HepG2 (cell line): ENCODE results near the gene TBC1D22A. TPM values are rescaled to one million over a fixed set of nuclear protein-coding genes. Genes with fewer than 3 reads are reported as not detected.

Experiments used
- CBFB ChIP-seq: sonication (generic); formaldehyde crosslinking; IDR thresholded peaks from 2 replicates; pipeline ENCODE4 v1.4.0; 2020; ENCODE audit warnings: missing genetic modification reagents
- CC2D1A ChIP-seq: sonication (generic); formaldehyde crosslinking; IDR thresholded peaks from 2 replicates; pipeline ENCODE4 v1.8.1; 2023; ENCODE audit warnings: mild to moderate bottlenecking, missing genetic modification reagents
- EED ChIP-seq: sonication (generic); formaldehyde crosslinking; IDR thresholded peaks from 2 replicates; pipeline ENCODE4 v1.5.0; 2020; ENCODE audit warnings: mild to moderate bottlenecking, missing genetic modification reagents
- ETS1 ChIP-seq: sonication (generic); formaldehyde crosslinking; IDR thresholded peaks from 2 replicates; pipeline ENCODE4 v1.4.0; 2020; ENCODE audit warnings: missing genetic modification reagents
- FOXM1 ChIP-seq: sonication (generic); formaldehyde crosslinking; IDR thresholded peaks from 2 replicates; pipeline ENCODE4 v1.5.0; 2020; ENCODE audit warnings: missing genetic modification reagents
- GTF2F1 ChIP-seq: fragments of 150-350 bp; IDR thresholded peaks from 2 replicates; pipeline ENCODE4 v1.6.1; 2014; ENCODE audit warnings: low read length
- IRF2 ChIP-seq: IDR thresholded peaks from 2 replicates; pipeline ENCODE4 v1.6.1; 2018; ENCODE audit warnings: missing genetic modification reagents, missing compliant biosample characterization
- KLF15 ChIP-seq: sonication (generic); formaldehyde crosslinking; IDR thresholded peaks from 2 replicates; pipeline ENCODE4 v1.8.1; 2023; ENCODE audit warnings: borderline replicate concordance, mild to moderate bottlenecking, inconsistent platforms, missing genetic modification reagents, mixed read lengths
- MTF1 ChIP-seq: sonication (generic); formaldehyde crosslinking; IDR thresholded peaks from 2 replicates; pipeline ENCODE4 v1.5.0; 2020; ENCODE audit warnings: missing genetic modification reagents
- PCBP2 ChIP-seq: fragments of 200-400 bp; formaldehyde crosslinking; optimal IDR thresholded peaks from 2 replicates; pipeline ENCODE3; 2018; ENCODE audit warnings: low read length, low read depth; ENCODE audit not compliant: poor library complexity, severe bottlenecking
- RFXAP ChIP-seq: sonication (generic); formaldehyde crosslinking; IDR thresholded peaks from 2 replicates; pipeline ENCODE4 v1.4.0; 2020; ENCODE audit warnings: missing genetic modification reagents, borderline replicate concordance
- SALL1 ChIP-seq: sonication (generic); formaldehyde crosslinking; IDR thresholded peaks from 2 replicates; pipeline ENCODE4 v1.8.0; 2022; ENCODE audit warnings: mild to moderate bottlenecking, missing genetic modification reagents
- SP4 ChIP-seq: sonication (generic); formaldehyde crosslinking; IDR thresholded peaks from 2 replicates; pipeline ENCODE4 v1.8.1; 2023; ENCODE audit warnings: mild to moderate bottlenecking, missing genetic modification reagents
- TEAD2 ChIP-seq: sonication (generic); formaldehyde crosslinking; IDR thresholded peaks from 2 replicates; pipeline ENCODE4 v1.9.0; 2021; ENCODE audit warnings: missing genetic modification reagents
- ZBTB25 ChIP-seq: IDR thresholded peaks from 2 replicates; pipeline ENCODE4 v1.6.1; 2018; ENCODE audit warnings: missing genetic modification reagents
- ZC3H13 ChIP-seq: sonication (generic); formaldehyde crosslinking; IDR thresholded peaks from 2 replicates; pipeline ENCODE4 v1.8.1; 2023; ENCODE audit warnings: mild to moderate bottlenecking, missing genetic modification reagents, moderate library complexity
- ZFP36L2 ChIP-seq: sonication (generic); formaldehyde crosslinking; IDR thresholded peaks from 2 replicates; pipeline ENCODE4 v1.4.0; 2020; ENCODE audit warnings: missing genetic modification reagents
- ZMAT3 ChIP-seq: sonication (generic); formaldehyde crosslinking; conservative IDR thresholded peaks from 2 replicates; pipeline ENCODE4 v1.7.0; 2021; ENCODE audit warnings: missing genetic modification reagents
- ZNF234 ChIP-seq: sonication (generic); formaldehyde crosslinking; conservative IDR thresholded peaks from 2 replicates; pipeline ENCODE4 v1.5.1; 2020; ENCODE audit warnings: mild to moderate bottlenecking, missing genetic modification reagents
- ZNF333 ChIP-seq: sonication (generic); formaldehyde crosslinking; IDR thresholded peaks from 2 replicates; pipeline ENCODE4 v1.4.0; 2020; ENCODE audit warnings: mild to moderate bottlenecking, missing genetic modification reagents, borderline replicate concordance
- ZNF451 ChIP-seq: sonication (generic); formaldehyde crosslinking; IDR thresholded peaks from 2 replicates; pipeline ENCODE4 v1.5.0; 2020; ENCODE audit warnings: mild to moderate bottlenecking, missing genetic modification reagents
- ZNF703 ChIP-seq: sonication (generic); formaldehyde crosslinking; IDR thresholded peaks from 2 replicates; pipeline ENCODE4 v1.5.1; 2020; ENCODE audit warnings: missing genetic modification reagents, mild to moderate bottlenecking, moderate library complexity, borderline replicate concordance
- ZNF777 ChIP-seq: sonication (generic); formaldehyde crosslinking; IDR thresholded peaks from 2 replicates; pipeline ENCODE4 v1.4.0; 2020; ENCODE audit warnings: missing genetic modification reagents
- ZNF841 ChIP-seq: sonication (generic); formaldehyde crosslinking; IDR thresholded peaks from 2 replicates; pipeline ENCODE4 v1.8.1; 2023; ENCODE audit warnings: missing genetic modification reagents, borderline replicate concordance
- ZNF891 ChIP-seq: sonication (generic); formaldehyde crosslinking; IDR thresholded peaks from 2 replicates; pipeline ENCODE4 v1.5.0; 2020; ENCODE audit warnings: mild to moderate bottlenecking, missing genetic modification reagents
- ZSCAN20 ChIP-seq: sonication (generic); formaldehyde crosslinking; IDR thresholded peaks from 2 replicates; pipeline ENCODE4 v1.4.0; 2020; ENCODE audit warnings: missing genetic modification reagents, mild to moderate bottlenecking, borderline replicate concordance
- polyA plus RNA-seq, 8 experiments: library from polyadenylated mRNA; depleted of rRNA in 3 of 8; stranded (reverse) in 7 of 8; unstranded in 1 of 8; fragments of >200 nt; fragmentation: Illumina TruSeq in 4 of 8; extraction: Trizol in 4 of 8; gene quantifications; 2 replicates each; pipeline versions ENCODE4 v1.2.1 to v1.2.3, GENCODE V29; 2011 to 2016; ENCODE audit warnings: low read depth in 4 of 8, missing spikeins in 1 of 8, mixed read lengths in 1 of 8; ENCODE audit not compliant: insufficient read depth in 1 of 8
- total RNA-seq, 5 experiments: library from RNA; depleted of rRNA; stranded (reverse); fragments of >200 nt; fragmentation: Illumina TruSeq; extraction: Trizol; gene quantifications; 2 replicates each; pipeline ENCODE4 v1.2.3, GENCODE V29; 2016; ENCODE audit warnings: low read depth in 1 of 5
- TF ChIP-seq, protein P1 (sequence below): sonication (generic); formaldehyde crosslinking; conservative IDR thresholded peaks from 2 replicates; pipeline ENCODE4 v1.4.0; 2020; ENCODE audit warnings: missing genetic modification reagents
- TF ChIP-seq, protein P2 (sequence below): sonication (generic); formaldehyde crosslinking; IDR thresholded peaks from 2 replicates; pipeline ENCODE4 v1.4.0; 2020; ENCODE audit warnings: missing genetic modification reagents

Gene TBC1D22A
- total and polyA plus RNA-seq, 2 of the 13 experiments (the other 11 are each of a cell fraction or from before 2014, with no cell fraction given) = 17.3 to 18.0 TPM

GRCh38 chr22:46936378-46936903, 174.0 kb downstream of the TBC1D22A start (continued):
- no peak for TF ChIP-seq ZNF841
- TF ChIP-seq, protein P1, sequence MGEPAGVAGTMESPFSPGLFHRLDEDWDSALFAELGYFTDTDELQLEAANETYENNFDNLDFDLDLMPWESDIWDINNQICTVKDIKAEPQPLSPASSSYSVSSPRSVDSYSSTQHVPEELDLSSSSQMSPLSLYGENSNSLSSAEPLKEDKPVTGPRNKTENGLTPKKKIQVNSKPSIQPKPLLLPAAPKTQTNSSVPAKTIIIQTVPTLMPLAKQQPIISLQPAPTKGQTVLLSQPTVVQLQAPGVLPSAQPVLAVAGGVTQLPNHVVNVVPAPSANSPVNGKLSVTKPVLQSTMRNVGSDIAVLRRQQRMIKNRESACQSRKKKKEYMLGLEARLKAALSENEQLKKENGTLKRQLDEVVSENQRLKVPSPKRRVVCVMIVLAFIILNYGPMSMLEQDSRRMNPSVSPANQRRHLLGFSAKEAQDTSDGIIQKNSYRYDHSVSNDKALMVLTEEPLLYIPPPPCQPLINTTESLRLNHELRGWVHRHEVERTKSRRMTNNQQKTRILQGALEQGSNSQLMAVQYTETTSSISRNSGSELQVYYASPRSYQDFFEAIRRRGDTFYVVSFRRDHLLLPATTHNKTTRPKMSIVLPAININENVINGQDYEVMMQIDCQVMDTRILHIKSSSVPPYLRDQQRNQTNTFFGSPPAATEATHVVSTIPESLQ = no peak; the same call in 1 of the 2 replicates
- TF ChIP-seq CBFB (CRISPR knock-in tag) = no peak
- TF ChIP-seq KLF15 (CRISPR knock-in tag) = no peak
- no peak for TF ChIP-seq RFXAP (CRISPR knock-in tag)
- TF ChIP-seq EED (CRISPR knock-in tag) = no peak; the same call in 1 of the 2 replicates
- TF ChIP-seq FOXM1 (CRISPR knock-in tag) = no peak
- TF ChIP-seq, protein P2, sequence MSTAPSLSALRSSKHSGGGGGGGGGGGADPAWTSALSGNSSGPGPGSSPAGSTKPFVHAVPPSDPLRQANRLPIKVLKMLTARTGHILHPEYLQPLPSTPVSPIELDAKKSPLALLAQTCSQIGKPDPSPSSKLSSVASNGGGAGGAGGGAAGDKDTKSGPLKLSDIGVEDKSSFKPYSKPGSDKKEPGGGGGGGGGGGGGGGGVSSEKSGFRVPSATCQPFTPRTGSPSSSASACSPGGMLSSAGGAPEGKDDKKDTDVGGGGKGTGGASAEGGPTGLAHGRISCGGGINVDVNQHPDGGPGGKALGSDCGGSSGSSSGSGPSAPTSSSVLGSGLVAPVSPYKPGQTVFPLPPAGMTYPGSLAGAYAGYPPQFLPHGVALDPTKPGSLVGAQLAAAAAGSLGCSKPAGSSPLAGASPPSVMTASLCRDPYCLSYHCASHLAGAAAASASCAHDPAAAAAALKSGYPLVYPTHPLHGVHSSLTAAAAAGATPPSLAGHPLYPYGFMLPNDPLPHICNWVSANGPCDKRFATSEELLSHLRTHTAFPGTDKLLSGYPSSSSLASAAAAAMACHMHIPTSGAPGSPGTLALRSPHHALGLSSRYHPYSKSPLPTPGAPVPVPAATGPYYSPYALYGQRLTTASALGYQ (CRISPR knock-in tag) = no peak
- TF ChIP-seq ZMAT3 = peak; percentile 54; the same call in 1 of the 2 replicates
- TF ChIP-seq ZSCAN20 (CRISPR knock-in tag) = no peak
- no peak for TF ChIP-seq ZBTB25 (CRISPR knock-in tag)
- no peak for TF ChIP-seq ZNF333 (CRISPR knock-in tag)
- TF ChIP-seq PCBP2 = no peak
- peak; percentile 7; the same call in 1 of the 2 replicates for TF ChIP-seq ZNF891
- TF ChIP-seq IRF2 (CRISPR knock-in tag) = no peak
- no peak for TF ChIP-seq TEAD2 (CRISPR knock-in tag)
- no peak for TF ChIP-seq ETS1 (CRISPR knock-in tag)
- TF ChIP-seq ZNF777 (CRISPR knock-in tag) = no peak
- no peak for TF ChIP-seq ZFP36L2
- no peak for TF ChIP-seq MTF1 (CRISPR knock-in tag)
- TF ChIP-seq ZNF451 (CRISPR knock-in tag) = no peak
- no peak for TF ChIP-seq GTF2F1
- no peak for TF ChIP-seq SP4 (CRISPR knock-in tag)
- TF ChIP-seq ZNF234 (CRISPR knock-in tag) = no peak
- TF ChIP-seq CC2D1A (CRISPR knock-in tag) = no peak
- TF ChIP-seq ZNF703 (CRISPR knock-in tag) = 0 out of 2 replicates have a peak, but pooled peaks have one; percentile 4
- TF ChIP-seq ZC3H13 = no peak
- TF ChIP-seq SALL1 = no peak
